GM12865 (cell line): ENCODE data around the gene LRP1-AS.

ENCODE experiments used
- DNase-seq: peaks from one replicate; pipeline ENCODE4 v3.0.0; 2010; ENCODE audit warnings: low read depth
- H3K4me3 ChIP-seq: 2 replicates; pipeline ENCODE4 v1.5.1; 2011; ENCODE audit warnings: mild to moderate bottlenecking, low read depth, low read length, control low read depth
- CTCF ChIP-seq: IDR thresholded peaks from 2 replicates; pipeline ENCODE4 v1.5.1; 2011; ENCODE audit warnings: low read length, control low read depth, low read depth, inconsistent platforms; ENCODE audit not compliant: insufficient read depth; ENCODE audit errors: missing control alignments

The LRP1-AS gene

GRCh38 chr12:57169046-57169795, 21.8 kb upstream of the LRP1-AS start:
- no peak overlapping the region for H3K4me3 ChIP-seq
- no peak for DNase-seq
- TF ChIP-seq CTCF = no peak

GRCh38 chr12:57168058-57168457, 20.6 kb upstream of the LRP1-AS start:
- no peak overlapping the region for H3K4me3 ChIP-seq
- DNase-seq = no peak
- no peak for TF ChIP-seq CTCF

- no peak for TF ChIP-seq CTCF
- no peak for DNase-seq
- H3K4me3 ChIP-seq = no peak overlapping the region
Measured at GRCh38 chr12:57166971-57167371, 19.6 kb upstream of the LRP1-AS start.

GRCh38 chr12:57165741-57166140, 18.3 kb upstream of the LRP1-AS start:
- TF ChIP-seq CTCF = no peak
- H3K4me3 ChIP-seq = no peak overlapping the region
- no peak for DNase-seq

- no peak overlapping the region for H3K4me3 ChIP-seq
- no peak for DNase-seq
- no peak for TF ChIP-seq CTCF
Measured at GRCh38 chr12:57164966-57165625, 17.7 kb upstream of the LRP1-AS start.

GRCh38 chr12:57164454-57164853, 17.0 kb upstream of the LRP1-AS start:
- no peak for DNase-seq
- no peak for TF ChIP-seq CTCF
- H3K4me3 ChIP-seq = no peak overlapping the region
